GM12878 (cell line): Measurements from ENCODE around the gene MYO7B.

Experiments
- EZH2 ChIP-seq: IDR thresholded peaks from 2 replicates; pipeline ENCODE4 v1.6.1; 2012; ENCODE audit warnings: low read depth, mild to moderate bottlenecking, control low read depth, inconsistent platforms, low read length, borderline replicate concordance; ENCODE audit not compliant: control insufficient read depth
- TF ChIP-seq, protein P1 (sequence below): IDR thresholded peaks from 2 replicates; pipeline ENCODE4 v1.6.1; 2012; ENCODE audit warnings: low read depth, low read length, improper control_type of control experiment

DNA sequence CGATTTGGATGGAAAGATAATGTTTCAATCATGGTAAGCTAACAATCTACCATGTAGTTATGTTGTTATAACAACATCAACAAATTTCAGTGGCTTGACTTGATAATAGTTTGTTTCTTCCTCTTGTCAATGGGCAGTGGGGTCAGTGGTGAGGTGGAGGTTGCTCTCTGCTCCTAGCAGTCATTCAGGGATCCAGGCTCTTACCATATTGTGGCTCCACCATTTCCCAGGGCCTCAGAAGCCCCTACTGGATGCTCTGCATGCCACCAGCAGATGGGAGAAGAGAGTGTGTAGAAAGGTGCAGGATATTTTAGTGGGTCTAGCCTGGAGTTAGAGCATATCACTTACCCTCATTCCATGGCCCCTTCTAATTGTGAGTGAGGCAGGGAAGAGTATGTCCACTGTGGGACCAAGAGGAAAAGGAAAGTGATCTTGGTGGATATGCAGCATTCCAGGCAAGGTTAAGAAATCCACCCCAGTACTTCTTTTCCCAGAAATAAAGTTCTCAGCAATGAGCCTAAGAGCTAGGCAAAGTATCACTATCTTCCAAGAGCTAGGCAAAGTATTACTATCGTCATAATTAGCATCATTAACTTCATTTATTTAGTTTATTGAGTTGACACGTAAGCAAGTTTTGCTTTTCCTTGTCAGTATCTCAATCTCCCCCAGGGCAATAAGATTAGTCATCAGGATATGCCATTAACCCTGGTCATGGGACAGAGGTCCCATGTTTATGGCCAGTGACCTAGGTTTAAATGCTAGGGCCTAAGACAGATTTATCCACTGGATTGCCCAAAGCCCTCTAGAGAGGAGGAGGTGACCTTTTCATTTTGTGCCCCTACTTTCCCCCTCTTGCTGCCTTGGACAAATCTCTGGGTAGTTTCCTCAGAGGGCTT, 5.0 kb upstream of the MYO7B start:
- TF ChIP-seq, protein P1, sequence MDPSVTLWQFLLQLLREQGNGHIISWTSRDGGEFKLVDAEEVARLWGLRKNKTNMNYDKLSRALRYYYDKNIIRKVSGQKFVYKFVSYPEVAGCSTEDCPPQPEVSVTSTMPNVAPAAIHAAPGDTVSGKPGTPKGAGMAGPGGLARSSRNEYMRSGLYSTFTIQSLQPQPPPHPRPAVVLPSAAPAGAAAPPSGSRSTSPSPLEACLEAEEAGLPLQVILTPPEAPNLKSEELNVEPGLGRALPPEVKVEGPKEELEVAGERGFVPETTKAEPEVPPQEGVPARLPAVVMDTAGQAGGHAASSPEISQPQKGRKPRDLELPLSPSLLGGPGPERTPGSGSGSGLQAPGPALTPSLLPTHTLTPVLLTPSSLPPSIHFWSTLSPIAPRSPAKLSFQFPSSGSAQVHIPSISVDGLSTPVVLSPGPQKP, result no peak
- TF ChIP-seq EZH2, result no peak
